ENCODE data around the gene HSPA4. TPM values are rescaled to one million over a fixed set of nuclear protein-coding genes. Genes with fewer than 3 reads are reported as not detected.

HSPA4 gene
- total and polyA plus RNA-seq, 2 donors (not counting 1 experiment from before 2014, with no cell fraction given): 18.1 to 95.0 TPM

GRCh38 chr5:133047404-133047803 is 4.4 kb upstream of the HSPA4 start:
- POLR2A ChIA-PET: interaction anchor here (1.2 kb wide), 1 partner anchor 19 kb away, joined by 13 read pairs; no protein-coding TSS in a partner anchor

More at GRCh38 chr5:133047404-133047803, 4.4 kb upstream of the HSPA4 start:
- Mint-ChIP-seq H3K27ac (no peak overlapping the region), H3K4me1 (peaks cover 42% of the 10 kb centered on the region), H3K9me3 (ENCODE audit: insufficient read depth) (no peaks in the 10 kb centered on the region), H3K27me3 (no peaks in the 10 kb centered on the region), H3K4me3 (no peak overlapping the region)
- Histone ChIP-seq H3K9ac (ENCODE audit: low read length) (no peak overlapping the region), H3K4me1 (ENCODE audit: control insufficient read depth in 2 of 2, insufficient read depth in 2 of 2, low read length in 2 of 2) (peaks cover 19 to 25% of the 10 kb centered on the region in 2 donors), H3K36me3 (replicated peaks in 1 of 2; ENCODE audit: control extremely low read depth in 1 of 2, control insufficient read depth in 1 of 2, extremely low read depth in 1 of 2, insufficient read depth in 2 of 2, low read length in 1 of 2) (no peaks in the 10 kb centered on the region), H4K20me1 (ENCODE audit: control insufficient read depth, insufficient read depth, low read length, poor library complexity, severe bottlenecking) (no peaks in the 10 kb centered on the region), H2AFZ (ENCODE audit: insufficient read depth, low read depth, low read length, poor library complexity, severe bottlenecking) (no peak overlapping the region), H3K9me3 (ENCODE audit: control extremely low read depth in 1 of 3, control insufficient read depth in 2 of 3, insufficient read depth in 1 of 3, low read length in 2 of 3) (no peaks in the 10 kb centered on the region), H3K4me3 (ENCODE audit: control extremely low read depth in 1 of 5, extremely low read depth in 1 of 5, insufficient read depth in 1 of 5, low read depth in 2 of 5, low read length in 4 of 5) (no peak overlapping the region), H3K4me2 (replicated peaks; ENCODE audit: low read depth, low read length, poor library complexity, severe bottlenecking) (peak overlapping the region; percentile 30), H3K79me2 (ENCODE audit: control insufficient read depth, insufficient read depth, low read length) (peaks cover 23% of the 10 kb centered on the region), H3K27ac (ENCODE audit: low read length in 2 of 2) (no peak overlapping the region), H3K27me3 (replicated peaks in 1 of 4; ENCODE audit: control extremely low read depth in 1 of 4, control insufficient read depth in 3 of 4, insufficient read depth in 4 of 4, low read length in 3 of 4) (no peaks in the 10 kb centered on the region)
- intact Hi-C loops (cut with micrococcal nuclease): no loop called here
- no peak for TF ChIP-seq CTCF (IDR thresholded peaks at IDR 0.05)
- no peak for TF ChIP-seq EZH2 (IDR thresholded peaks at IDR 0.05; ENCODE audit: borderline replicate concordance, insufficient read depth, low read depth, low read length, poor library complexity, severe bottlenecking)
- DNase-seq: no peak
- no peak for ATAC-seq (ENCODE audit: low read depth)
- 94% methylated on average over 19 of the region's 19 CpGs for WGBS (ENCODE audit: insufficient coverage)
- CTCF ChIA-PET: no interaction called here

Measured in B cell (primary cell).